ENCODE data around the gene BBS1.

Gene BBS1

GRCh38 chr11:66491315-66491935 is 19.0 kb upstream of the BBS1 start:
- H3K4me3 ChIP-seq (ENCODE audit: low read depth, low read length) = no peak overlapping the region
- peak; percentile 56; the same call in 1 of the 2 replicates for TF ChIP-seq CTCF (IDR thresholded peaks at IDR 0.05; ENCODE audit: borderline replicate concordance, insufficient read depth, low read depth, low read length)

- no peak for TF ChIP-seq CTCF (IDR thresholded peaks at IDR 0.05; ENCODE audit: borderline replicate concordance, insufficient read depth, low read depth, low read length)
- no peak overlapping the region for H3K4me3 ChIP-seq (ENCODE audit: low read depth, low read length)
Measured at GRCh38 chr11:66492161-66492865, 18.1 kb upstream of the BBS1 start.

GRCh38 chr11:66493130-66493529 is 17.3 kb upstream of the BBS1 start:
- H3K4me3 ChIP-seq (ENCODE audit: low read depth, low read length) = no peak overlapping the region
- no peak for TF ChIP-seq CTCF (IDR thresholded peaks at IDR 0.05; ENCODE audit: borderline replicate concordance, insufficient read depth, low read depth, low read length)

- H3K4me3 ChIP-seq (ENCODE audit: low read depth, low read length) = no peak overlapping the region
- no peak for TF ChIP-seq CTCF (IDR thresholded peaks at IDR 0.05; ENCODE audit: borderline replicate concordance, insufficient read depth, low read depth, low read length)
Measured at GRCh38 chr11:66494458-66494857, 16.0 kb upstream of the BBS1 start.

GRCh38 chr11:66494935-66495334 is 15.5 kb upstream of the BBS1 start:
- TF ChIP-seq CTCF (IDR thresholded peaks at IDR 0.05; ENCODE audit: borderline replicate concordance, insufficient read depth, low read depth, low read length) = no peak

GRCh38 chr11:66495401-66495854 is 15.0 kb upstream of the BBS1 start:
- H3K4me3 ChIP-seq (ENCODE audit: low read depth, low read length) = no peak overlapping the region
- no peak; the same call in 1 of the 2 replicates for TF ChIP-seq CTCF (IDR thresholded peaks at IDR 0.05; ENCODE audit: borderline replicate concordance, insufficient read depth, low read depth, low read length)

More at GRCh38 chr11:66494935-66495334, 15.5 kb upstream of the BBS1 start:
- no peak overlapping the region for H3K4me3 ChIP-seq (ENCODE audit: low read depth, low read length)

- no peak overlapping the region for H3K4me3 ChIP-seq (ENCODE audit: low read depth, low read length)
- no peak for TF ChIP-seq CTCF (IDR thresholded peaks at IDR 0.05; ENCODE audit: borderline replicate concordance, insufficient read depth, low read depth, low read length)
Measured at GRCh38 chr11:66497206-66497605, 13.2 kb upstream of the BBS1 start.

Measured in GM12875 (cell line).